ENCODE data around the gene FGD4.

The FGD4 gene

GRCh38 chr12:32606443-32606842, 207.1 kb downstream of the FGD4 start:
- DNase-seq (ENCODE audit: low read depth), result no peak

- DNase-seq (ENCODE audit: low read depth), result no peak
These were observed 210.6 kb downstream of the FGD4 start for GRCh38 chr12:32609966-32610365.

GRCh38 chr12:32611986-32612385, 212.6 kb downstream of the FGD4 start:
- no peak for DNase-seq (ENCODE audit: low read depth)

GRCh38 chr12:32612658-32613614, 213.6 kb downstream of the FGD4 start:
- no peak for DNase-seq (ENCODE audit: low read depth)

GRCh38 chr12:32615441-32615840, 216.1 kb downstream of the FGD4 start:
- no peak for DNase-seq (ENCODE audit: low read depth)

GRCh38 chr12:32617534-32617933, 218.2 kb downstream of the FGD4 start:
- DNase-seq (ENCODE audit: low read depth), result no peak

GRCh38 chr12:32618115-32618514, 218.8 kb downstream of the FGD4 start:
- no peak for DNase-seq (ENCODE audit: low read depth)

- no peak for DNase-seq (ENCODE audit: low read depth)
These were observed 228.6 kb downstream of the FGD4 start for GRCh38 chr12:32627976-32628375.

- DNase-seq (ENCODE audit: low read depth), result no peak
These were observed 242.0 kb downstream of the FGD4 start for GRCh38 chr12:32641287-32641901.

- DNase-seq (ENCODE audit: low read depth), result no peak
These were observed 245.1 kb downstream of the FGD4 start for GRCh38 chr12:32644431-32644830.

- DNase-seq (ENCODE audit: low read depth), result no peak
These were observed 247.9 kb downstream of the FGD4 start for GRCh38 chr12:32647275-32647674.

- no peak for DNase-seq (ENCODE audit: low read depth)
These were observed 251.2 kb downstream of the FGD4 start for GRCh38 chr12:32650508-32650907.

- DNase-seq (ENCODE audit: low read depth), result no peak
These were observed 252.0 kb downstream of the FGD4 start for GRCh38 chr12:32651151-32651955.

GRCh38 chr12:32651956-32652210, 252.5 kb downstream of the FGD4 start:
- DNase-seq (ENCODE audit: low read depth), result no peak

GRCh38 chr12:32659908-32660440, 260.6 kb downstream of the FGD4 start:
- DNase-seq (ENCODE audit: low read depth), result no peak

GRCh38 chr12:32661706-32662105, 262.3 kb downstream of the FGD4 start:
- DNase-seq (ENCODE audit: low read depth), result no peak

- DNase-seq (ENCODE audit: low read depth), result no peak
These were observed 263.3 kb downstream of the FGD4 start for GRCh38 chr12:32662665-32663064.

- DNase-seq (ENCODE audit: low read depth), result no peak
These were observed 266.7 kb downstream of the FGD4 start for GRCh38 chr12:32666018-32666417.

GRCh38 chr12:32669584-32669983, 270.2 kb downstream of the FGD4 start:
- no peak for DNase-seq (ENCODE audit: low read depth)

- DNase-seq (ENCODE audit: low read depth), result peak; percentile 59
These were observed 272.8 kb downstream of the FGD4 start for GRCh38 chr12:32671930-32672780.

GRCh38 chr12:32679091-32679919, 279.9 kb downstream of the FGD4 start, which contains the start of gene DNM1L:
Gene DNM1L, plus strand, starts transcription at chr12:32679301. Its CDS starts 63 bp downstream, at chr12:32679364.
- peak; percentile 85 for DNase-seq (ENCODE audit: low read depth)
